HG03354 (cell line): ENCODE results near the gene IL16.

ENCODE experiments used
- ATAC-seq: cut with Tn5 transposase; IDR thresholded peaks from one replicate; pipeline ENCODE4 v1.9.1; 2021; ENCODE audit warnings: mild to moderate bottlenecking; ENCODE audit not compliant: unreplicated experiment, poor library complexity, severe bottlenecking

The IL16 gene

DNA sequence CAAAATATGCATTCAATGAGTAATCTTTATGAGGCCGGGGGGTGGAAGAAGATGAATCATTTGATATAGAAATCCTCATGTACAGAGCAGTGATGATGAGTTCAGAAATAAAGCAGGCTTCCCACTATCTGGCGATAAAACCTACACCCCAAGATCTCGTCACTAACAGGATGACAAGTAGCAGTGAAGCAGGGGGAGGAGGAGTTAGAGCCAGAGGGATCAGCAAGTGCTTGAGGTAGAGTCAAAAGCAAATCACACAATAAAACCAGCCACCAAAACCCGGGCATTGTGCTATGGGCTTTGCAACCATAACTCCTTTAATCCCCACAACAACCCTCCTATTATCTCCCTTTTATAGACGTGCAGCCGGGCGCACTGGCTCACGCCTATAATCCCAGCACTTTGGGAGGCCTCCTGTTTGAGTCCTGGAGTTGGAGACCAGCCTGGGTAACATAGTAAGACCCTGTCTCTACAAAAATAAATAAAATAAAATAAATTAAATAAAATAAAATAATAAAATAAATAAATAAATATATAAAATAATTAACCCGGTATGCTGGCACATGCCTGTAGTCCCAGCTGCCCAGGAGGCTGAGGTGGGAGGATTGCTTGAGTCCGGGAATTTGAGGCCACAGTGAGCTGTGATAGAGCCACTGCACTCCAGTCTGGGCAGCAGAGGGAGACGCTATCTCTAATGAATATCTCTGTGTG lies 74.3 kb downstream of the IL16 start:
- ATAC-seq, result no peak

DNA sequence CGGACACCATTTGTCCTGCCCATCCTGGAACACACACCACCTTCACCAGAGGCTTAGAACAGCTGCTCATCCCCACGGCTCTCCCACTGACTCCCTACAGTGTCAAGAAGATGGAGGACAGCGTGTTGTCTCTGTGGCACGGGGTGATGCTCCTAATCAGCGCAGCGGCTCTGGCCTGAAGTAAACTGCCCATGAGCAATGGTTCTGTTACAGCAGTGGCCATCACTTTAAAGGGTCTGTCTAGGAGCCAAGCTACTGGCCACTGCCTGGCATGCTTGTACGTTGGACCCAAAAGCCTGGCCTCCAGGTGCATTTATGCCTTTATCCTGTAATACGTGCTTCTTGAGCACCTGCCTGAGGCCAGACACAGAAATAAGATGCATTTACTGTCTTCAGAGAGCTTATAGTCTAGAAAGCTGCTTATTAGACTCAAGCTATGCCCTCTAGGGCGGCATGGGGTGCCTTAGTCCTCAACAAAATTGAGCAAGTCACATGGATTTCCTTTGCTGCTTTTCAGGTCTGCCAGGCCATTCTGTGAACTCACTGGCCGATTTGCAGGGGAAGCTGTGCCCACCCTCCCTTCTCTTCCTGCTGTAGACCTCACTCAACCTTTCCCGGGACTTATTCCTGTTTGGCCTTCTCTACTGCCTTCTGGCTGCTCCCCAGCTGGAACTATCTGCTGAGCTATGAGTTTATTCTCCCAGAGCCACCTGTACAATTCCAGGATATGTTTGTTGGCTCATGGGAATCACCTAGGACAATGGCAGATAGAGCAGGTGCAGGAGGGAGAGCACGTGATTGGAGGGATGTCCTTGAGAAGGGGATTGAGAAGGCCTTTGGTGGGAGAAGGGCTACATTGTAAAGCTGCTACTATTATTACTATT lies 75.3 kb downstream of the IL16 start:
- no peak for ATAC-seq

DNA sequence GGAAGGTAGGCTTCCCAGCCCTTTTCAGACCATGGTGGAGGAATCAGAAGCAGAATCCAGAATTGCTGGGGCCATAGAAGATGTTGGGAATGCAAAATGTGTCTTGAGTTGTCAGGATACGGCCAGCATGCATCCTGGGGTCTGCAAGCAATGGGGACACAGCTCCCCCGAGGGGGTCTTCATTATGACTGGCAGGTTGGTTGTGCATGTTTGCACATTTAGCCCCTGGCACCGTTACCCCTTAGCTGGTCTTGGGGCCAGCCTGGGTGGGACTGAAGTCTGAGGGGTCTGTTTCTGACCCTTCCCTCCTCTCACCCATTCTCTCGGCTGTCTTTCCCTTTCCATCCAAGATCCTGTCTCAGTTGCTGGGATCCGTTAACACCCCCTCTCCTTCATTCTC lies 76.5 kb downstream of the IL16 start:
- no peak for ATAC-seq

DNA sequence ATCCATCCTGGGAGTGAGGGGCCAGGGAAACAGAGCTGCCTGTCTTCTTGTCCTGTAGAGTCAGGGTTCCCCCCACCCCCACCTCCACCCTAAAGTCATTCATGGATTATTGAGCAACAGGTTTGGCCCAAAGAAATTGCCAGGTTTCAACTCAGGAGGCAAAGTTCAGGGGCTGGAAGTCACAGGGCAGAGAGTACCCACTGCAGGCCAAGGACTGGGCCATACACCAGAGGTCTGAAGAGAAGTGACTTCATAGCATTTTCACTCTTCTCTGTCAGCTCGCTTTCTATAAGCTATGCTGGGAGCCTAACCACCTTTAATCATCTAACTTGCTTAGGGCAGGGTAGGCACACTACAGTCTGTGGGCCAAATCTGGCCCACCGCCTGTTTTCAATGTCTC lies 77.2 kb downstream of the IL16 start:
- no peak for ATAC-seq

DNA sequence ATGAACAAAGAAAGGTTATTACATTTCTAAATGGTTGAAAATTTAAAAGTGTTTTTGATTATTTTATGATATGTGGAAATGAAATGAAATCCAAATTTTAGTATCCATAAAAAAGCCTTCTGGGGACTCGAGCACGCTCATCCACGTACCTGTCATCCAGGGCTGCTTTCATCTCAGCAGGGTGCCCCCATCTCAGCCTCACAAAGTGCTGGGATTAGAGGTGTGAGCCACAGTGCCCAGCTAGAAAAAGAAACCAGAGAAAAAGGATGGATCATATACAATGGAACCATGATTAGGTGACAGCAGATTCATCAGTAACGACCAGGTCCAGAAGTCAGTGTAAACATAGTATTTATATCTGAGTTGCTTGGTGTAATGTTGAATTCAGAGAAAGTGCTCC lies 77.6 kb downstream of the IL16 start:
- ATAC-seq, result no peak

DNA sequence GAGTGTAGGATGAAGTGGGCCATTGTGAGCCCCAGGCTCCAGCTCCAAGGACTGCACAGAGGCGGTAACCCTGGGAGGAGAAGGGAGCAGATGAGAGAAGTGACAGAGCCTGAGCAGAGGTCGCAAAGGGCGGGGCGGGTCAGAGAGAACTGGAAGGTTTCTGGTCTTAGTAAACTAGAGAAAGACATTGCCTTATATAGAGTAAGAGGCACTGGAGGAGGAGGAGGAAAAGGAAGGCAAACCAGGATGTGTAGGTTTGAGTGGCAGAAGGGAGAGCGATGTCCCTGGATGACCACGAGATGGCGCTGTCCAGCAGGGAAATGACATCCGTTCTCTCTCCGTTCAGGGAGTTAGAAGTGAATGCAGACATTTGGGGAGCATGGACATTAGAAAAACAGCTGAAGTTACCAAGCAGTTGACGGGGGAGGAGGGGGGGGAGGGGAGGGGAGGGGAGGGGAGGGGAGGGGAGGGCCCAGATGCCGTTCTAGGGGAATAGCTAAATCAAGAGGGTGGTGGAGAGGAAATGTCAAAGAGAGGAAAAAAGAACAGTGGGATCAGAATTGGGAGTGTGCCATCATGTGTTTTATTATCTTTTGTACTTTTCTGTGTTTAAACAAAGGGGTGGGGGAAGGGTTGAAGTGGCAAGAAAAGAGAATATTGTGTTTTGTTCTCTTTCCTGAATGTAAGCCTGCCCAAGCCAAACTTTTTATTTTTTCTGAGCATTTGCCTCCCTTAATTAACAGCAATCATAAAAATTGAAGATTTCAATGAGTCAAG lies 78.4 kb downstream of the IL16 start:
- peak; percentile 94 for ATAC-seq

DNA sequence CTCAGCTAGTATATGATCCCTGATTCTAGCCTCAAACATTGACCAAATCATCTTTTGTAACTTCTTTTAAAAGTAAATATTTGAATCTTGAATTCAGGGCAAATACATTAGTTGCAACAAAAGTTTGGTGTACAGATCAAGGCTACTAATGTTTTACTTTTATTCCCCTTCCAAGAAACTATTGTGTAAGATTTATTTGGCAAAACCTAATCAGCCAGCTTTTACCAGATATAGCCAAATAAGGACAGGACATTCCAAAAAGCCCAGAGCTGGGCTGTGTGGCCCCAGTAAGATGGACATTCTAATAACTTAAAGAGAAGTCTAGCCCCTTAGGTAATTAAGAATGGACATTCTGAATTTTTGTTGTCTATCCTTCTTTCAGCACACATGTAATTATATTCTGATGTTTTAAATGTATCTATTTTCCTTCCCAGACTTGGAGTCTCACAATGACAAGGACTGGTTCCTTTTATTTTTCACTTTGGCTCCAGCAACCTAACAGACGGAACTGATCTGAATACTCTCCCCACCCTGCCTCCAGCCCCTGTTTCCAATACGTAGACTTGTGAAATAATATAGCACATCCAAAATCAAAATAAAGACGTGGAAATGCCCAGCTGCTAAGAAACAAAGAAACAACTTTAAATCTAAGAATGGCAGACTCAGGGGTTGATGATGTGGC lies 79.2 kb downstream of the IL16 start:
- ATAC-seq, result no peak

DNA sequence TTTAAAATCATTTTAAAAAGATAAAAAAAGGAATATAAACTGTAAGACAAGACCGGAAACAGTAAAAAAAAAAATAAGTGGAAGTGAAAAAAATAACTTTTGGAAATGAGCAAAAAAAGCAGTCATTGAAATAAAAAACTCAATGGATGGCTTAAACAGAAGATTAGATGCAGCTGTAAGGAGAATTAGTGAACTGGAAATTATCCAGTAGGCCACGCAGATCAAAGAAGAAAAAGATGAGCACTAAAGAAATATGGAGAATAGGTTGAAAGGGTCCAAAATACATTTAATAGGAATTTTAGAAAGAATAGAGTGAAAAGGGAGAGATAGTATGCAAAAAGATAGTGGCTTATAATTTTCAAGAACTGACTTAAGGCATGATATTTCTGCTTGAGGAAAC lies 80.3 kb downstream of the IL16 start:
- no peak for ATAC-seq

DNA sequence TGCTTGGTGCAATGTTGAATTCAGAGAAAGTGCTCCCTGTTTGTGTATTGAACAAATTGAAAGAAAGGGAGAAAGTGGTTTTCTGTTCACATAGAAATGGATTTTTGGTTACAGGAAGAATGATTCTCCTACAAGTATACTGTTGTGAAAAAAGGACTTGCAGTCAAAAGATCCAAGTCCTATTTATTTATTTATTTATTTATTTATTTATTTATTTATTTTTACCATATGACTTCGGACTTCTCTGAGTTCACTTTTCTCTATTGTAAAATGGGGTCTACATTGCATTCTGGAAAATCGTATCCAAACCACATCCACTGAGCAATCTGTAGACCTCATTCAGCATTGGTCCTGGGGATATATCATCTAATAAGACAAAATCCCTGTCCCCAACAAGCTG lies 81.2 kb downstream of the IL16 start:
- no peak for ATAC-seq

DNA sequence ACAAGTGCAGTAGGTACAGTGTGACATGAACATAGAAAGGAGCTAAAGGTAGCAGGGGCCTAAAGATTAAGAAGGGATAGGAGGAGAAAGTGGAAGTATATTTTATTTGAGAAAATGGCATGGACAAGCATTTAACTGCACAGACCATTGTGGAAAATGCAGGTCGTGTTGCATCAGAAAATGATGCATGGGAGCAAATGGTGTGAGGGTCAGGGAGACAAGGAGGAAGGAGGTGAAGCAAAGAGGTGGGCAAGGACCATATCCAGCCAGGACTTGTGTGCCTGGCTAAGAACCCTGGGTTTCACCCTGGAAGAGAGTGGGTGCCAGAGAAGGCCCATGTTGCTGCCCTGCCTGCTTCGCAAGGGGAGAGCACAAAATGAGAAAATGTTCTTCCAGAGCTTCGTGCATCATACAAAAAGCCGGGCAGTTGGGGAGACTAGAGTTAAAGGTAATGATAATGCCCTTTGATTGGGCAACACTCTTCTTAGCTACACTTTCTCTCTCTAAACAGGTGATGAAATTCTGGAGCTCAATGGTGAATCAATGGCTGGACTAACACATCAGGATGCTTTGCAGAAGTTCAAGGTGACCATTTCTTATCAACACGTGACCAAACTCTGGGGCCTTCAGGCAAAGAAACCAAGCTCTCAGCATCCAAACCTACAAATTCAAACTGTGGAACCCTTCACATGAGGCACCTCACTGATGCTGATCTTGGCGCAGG lies 81.8 kb downstream of the IL16 start:
- no peak for ATAC-seq

DNA sequence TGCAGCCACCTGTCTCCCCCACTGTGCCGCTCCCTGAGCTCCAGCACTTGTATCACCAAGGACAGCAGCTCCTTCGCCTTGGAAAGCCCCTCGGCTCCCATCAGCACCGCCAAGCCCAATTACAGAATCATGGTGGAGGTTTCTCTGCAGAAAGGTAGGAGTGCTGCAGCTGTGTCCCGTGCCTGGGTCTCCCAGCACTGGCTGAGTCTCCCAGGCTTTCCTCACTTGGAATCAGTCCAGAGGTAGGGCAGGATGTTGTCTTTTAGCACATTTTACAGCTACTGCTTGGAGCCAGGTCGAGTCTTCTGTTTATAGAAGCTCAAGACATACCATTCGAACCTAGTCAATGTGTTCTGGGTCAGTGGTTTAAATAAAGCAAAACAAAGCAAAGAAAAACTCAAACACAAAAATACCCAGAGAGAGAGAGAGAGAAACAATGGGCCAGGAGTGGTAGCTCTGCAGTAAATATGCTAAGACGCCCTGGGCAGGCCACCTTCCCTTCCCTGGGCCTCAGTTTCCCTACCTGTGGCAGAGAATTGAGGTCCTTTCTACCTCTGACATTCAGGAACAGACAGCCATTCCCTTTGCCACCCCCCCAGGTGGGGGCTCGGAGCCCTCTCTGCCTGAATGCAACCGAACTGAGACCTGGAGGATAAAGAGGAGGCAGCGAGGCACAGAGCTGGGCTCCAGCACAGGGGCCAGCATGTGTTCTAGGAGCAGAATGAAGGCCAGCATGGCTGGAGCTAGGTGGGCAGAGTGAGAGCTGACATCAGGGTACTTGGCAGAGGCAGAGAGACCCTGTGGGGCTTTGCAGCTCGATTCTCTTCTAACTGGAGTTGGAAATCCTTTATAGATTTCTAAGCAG lies 83.2 kb downstream of the IL16 start:
- no peak for ATAC-seq

DNA sequence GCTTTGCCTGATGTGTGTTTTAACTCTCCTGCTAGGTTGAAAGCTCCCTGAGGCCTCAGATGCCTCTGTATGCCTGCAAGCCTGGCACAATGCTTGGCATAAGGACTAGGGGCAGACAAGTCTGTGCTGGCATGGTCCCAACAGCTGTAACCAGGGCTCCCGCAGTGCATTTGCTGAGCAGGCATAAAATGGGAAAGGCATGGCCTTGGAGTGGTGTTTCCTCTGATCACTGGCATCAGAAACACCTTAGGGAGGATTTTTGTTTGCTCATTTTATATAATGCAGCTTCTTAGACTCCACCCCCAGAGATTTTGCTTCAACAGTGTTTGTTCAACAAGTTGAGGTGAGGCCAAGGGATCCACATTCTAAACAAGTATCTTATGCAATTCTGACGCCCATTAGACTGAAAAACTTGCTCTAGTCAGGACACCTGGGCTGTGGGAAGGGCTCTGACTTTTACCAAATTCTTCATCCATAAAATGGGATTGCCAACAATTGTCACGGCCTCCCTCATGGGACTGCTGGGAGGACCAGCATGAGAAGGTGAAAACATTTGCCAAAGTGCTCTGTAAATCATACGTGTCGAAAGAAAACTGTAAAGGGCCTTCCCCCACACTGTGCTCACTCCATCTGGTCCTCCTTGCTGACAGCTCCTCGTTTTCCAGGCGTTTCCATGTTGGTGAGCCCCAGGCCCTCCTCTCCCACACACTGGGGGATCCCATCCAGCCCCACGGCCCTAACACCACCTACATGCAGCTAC lies 84.2 kb downstream of the IL16 start:
- no peak for ATAC-seq

DNA sequence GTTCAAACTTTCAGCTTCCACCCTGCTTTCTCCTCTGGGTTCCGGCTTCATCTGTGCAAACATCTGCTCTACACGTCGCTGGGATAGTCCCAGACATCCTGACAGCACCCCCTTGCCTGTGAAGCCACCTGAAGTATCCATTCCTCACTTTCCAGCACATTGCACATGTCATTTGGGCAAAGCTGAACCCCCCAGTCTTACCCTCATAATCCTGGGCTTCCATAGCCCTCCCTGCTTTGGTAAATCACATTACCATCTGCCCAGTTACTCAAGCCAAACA lies 84.7 kb downstream of the IL16 start:
- no peak for ATAC-seq

DNA sequence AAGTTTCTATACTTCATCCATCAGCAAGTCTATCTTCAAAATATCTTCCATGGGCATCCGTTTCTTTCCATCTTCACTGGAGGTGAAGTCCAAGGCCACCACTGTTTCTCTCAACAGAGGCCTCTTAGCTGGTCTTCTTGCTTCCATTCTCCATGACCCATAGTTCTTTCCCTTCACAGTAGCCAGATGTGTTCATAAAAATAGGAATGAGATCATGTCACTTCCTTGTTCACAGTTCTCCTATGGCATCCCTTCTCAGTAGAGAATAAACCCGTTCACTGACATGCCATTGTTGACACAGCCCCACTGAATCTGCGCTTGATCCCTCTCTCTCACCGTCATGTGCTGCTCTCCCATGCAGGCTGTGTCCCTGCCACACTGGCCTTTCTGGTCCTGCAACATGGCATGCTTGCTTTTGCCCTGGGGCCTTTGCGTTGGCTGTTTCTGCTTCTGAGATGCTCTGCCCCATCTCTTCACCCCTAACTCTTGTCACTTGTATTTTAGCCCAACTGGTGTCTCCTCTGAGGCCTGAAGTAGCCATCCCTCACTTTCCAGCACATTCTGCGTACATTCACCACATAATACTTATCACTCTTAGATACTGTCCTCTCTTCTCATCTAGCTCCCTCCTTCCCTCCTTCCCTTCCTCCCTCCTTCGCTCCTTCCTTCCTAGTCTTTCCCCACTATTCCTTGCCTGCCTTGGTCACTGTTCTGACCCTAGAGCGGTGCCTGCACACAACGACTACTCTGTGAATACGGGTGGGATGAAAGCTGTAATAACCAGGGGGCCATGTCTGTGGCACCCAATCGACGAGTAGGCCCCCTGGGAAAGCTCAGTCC lies 85.3 kb downstream of the IL16 start:
- ATAC-seq, result no peak

DNA sequence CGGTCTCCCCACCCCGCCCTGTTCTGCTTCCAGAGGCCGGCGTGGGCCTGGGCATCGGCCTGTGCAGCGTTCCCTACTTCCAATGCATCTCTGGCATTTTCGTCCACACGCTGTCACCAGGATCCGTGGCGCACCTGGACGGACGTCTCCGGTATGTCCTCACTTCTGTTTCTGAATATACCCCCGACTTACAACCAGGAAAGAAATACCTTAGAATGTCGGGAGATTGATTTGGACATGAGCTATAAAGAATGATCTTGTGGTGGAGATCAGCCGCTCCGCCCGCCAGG lies 85.9 kb downstream of the IL16 start:
- ATAC-seq, result no peak

DNA sequence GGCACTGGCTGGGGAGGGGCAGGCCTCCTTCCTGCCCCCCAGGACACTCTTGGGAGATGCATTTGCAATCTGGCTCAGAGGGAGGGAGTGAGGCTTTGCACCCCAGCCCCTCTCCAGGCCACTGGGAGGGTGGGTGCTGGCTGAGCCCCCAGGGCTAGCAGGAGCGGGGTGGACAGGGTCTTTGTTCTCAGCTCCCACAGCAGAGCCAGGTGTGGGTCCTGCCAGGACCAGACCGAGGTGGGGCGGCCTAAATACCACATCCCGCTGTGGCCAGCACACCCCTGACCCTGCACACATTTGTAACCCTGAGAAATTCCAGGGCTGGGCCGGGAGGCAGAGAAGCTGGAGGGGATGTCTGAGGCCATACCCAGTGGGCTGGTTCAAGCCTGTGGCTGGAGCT lies 86.2 kb downstream of the IL16 start:
- no peak for ATAC-seq

DNA sequence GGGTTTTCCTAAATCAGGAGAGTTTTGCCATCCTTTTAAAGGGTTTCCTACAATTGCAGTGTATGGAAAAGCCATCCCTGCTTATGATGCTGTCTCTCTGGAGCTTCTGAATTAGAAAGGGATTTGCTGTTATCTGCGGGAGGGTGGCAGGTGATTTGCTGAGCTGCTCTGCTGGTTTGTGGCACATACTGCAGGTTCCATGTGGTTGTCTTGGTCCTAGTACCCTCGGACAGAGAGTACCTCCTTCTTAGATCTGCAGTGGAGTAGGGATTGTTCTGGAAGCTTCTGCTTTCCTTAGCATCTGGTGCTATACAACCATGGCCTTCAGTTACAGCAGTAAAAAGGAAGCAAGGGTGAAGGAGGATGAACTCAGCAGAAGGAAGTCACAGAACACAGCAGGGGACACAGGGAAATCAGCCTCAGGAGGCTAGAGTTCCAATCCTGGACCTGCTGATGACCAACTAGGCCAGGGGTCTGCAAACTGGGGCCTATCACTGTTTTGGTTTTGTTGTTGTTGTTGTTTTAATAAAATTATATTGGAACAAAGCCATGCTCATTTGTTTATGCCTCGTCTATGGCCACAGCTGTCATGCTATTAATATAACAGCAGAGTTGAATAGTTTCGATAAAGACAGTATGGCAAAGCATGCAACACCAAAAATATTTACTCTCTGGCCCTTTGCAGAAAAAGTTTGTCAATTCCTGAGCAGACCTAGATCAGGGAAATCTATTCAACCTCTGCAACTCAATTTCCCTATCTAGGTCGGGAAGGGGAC lies 87.8 kb downstream of the IL16 start:
- ATAC-seq, result peak; percentile 67
